DMS 273 (cell line): ENCODE results near the gene FNBP1.
"Not testable (repeated sequence)": the region's sequence is repeated elsewhere in the genome, so short reads cannot be mapped to it uniquely, and the experiment has no call there.

Experiments used
- DNase-seq: peaks from one replicate; lab custom pipeline; 2025; ENCODE audit not compliant: unreplicated experiment; lab: John Stamatoyannopoulos, UW

Gene FNBP1

DNA sequence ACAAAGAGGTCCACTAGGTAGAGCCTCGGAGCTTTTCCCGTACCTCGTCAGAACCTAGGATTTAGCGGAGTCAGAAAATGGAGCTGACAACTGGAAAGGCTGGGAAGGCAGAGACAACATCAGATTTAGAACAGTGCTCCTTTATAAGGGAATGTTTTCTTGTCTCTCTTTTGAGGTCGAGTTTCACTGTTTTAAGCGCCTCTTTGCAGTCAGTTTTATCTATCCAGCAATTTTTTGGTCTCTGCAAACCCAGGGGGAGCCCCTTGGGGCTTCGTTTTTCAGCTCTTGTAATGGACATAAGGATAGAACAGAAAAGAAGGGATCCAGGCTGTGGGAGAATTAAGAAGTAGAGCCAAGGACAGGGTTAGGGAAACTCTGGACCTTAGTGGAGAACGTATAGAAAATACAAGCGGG is 80.5 kb downstream of the FNBP1 start:
- no peak for DNase-seq

DNA sequence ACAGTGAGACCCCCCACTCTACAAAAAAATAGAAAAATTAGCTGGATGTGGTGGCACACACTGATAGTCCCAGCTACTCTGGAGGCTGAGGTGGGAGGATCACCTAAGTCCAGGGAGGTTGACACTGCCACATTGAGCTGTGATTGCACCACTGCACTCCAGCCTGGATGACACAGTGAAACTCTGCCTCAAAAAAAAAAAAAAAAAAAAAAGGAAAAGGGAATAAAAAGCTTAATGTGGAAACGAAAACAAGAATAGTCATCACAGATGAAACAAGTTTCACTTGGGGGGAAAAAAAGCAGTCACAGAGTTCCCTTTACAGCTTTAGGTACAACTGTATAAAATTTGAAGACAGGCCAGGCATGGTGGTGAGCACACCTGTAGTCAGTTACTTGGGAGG is 84.2 kb downstream of the FNBP1 start:
- no peak for DNase-seq

- DNase-seq = no peak
Measured at GRCh38 chr9:129954868-129955550, 88.0 kb downstream of the FNBP1 start.

- no peak for DNase-seq
Measured at GRCh38 chr9:129953736-129954135, 89.3 kb downstream of the FNBP1 start.

DNA sequence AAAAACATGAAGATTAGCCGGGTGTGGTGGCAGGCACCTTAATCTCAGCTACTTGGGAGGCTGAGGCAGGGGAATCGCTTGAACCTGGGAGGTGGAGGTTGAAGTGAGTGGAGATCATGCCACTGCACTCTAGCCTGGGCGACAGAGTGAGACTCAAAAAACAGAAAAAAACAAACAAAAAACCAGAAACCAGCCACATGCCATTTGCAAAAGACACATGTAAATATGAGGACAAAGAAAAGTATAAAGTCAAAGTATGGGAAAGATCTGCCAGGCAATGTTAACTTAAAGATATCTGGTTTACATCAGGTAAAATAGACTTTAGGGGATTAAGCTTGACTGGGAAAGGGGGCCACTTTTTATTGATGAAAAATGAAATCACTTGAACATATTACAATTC is 90.7 kb downstream of the FNBP1 start:
- DNase-seq = no peak

- no peak for DNase-seq
Measured at GRCh38 chr9:129949821-129950220, 93.2 kb downstream of the FNBP1 start.

DNA sequence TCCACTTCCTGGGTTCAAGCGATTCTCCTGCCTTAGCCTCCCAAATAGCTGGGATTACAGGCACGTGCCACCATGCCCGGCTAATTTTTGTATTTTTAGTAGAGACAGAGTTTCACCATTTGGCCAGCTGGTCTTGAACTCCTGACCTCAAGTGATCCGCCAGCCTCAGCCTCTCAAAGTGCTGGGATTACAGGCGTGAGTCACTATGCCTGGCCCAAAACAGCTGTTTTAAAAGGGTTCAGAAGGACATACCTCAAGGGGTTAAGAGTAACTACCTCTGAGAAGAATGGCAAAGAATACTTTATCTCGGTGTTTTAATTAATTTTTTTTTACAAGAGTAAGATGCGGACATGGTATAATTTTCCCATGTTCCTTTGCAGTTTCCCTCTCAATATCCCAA is 94.4 kb downstream of the FNBP1 start:
- not testable (repeated sequence) for DNase-seq

GRCh38 chr9:129946246-129946995 is 96.6 kb downstream of the FNBP1 start:
- DNase-seq = no peak

DNA sequence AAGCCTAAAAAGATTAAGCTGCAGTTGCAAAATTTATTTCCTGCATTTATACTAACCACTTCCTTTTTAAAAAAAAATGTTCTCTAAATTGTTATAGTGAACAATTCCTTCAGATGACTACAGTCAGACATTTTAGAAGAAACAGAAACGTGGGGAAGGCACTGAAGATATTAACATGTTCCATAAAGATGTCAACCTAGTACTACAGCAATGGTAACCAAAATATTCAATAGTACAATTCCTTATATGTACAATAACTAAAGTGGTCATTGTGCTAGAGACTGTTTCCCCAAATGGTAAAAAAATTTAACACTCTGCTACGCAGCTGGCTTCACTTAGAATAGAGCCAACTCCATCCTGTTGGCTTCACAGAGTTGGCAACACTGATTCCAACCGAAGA is 97.7 kb downstream of the FNBP1 start:
- no peak for DNase-seq

GRCh38 chr9:129944506-129945116 is 98.4 kb downstream of the FNBP1 start:
- DNase-seq = no peak

GRCh38 chr9:129939431-129939830 is 103.6 kb downstream of the FNBP1 start:
- DNase-seq = peak; percentile 82

GRCh38 chr9:129938291-129938979 is 104.6 kb downstream of the FNBP1 start:
- DNase-seq = peak; percentile 65

DNA sequence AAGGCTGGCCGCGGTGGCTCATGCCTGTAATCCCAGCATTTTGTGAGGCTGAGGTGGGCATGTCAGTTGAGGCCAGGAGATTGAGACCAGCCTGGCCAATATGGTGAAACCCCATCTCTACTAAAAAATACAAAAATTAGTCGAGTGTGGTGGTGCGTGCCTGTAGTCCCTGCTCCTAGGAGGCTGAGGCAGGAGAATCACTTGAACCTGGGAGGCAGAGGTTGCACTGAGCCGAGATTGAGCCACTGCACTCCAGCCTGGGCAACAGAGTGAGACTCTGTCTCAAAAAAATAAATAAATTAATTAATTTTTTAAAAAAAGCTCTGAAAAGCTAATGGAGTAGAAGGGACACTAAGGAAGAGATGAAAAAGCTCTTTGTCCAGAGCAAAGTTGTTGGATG is 105.1 kb downstream of the FNBP1 start:
- DNase-seq = not testable (repeated sequence)

DNA sequence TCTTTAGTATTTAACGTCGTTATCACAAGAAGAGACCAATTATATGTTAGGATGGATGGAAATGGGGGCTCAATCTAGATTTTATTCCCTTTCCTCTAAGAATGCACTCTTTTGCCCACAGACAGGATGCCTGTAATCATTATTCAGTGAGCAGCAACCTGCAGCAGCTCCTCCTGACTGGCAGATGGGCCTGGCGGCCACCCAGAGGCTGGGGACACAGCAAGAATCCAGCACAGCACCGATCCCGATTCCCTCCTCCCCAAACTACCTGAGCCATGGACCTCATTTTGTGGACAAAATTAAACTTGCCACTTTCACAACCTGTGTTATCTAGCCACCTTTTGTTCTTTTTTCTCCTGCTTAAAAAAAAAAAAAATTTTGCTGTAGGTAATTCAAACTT is 106.8 kb downstream of the FNBP1 start:
- DNase-seq = peak; percentile 84

GRCh38 chr9:129934780-129935179 is 108.2 kb downstream of the FNBP1 start:
- no peak for DNase-seq

GRCh38 chr9:129934041-129934591 is 108.9 kb downstream of the FNBP1 start:
- DNase-seq = no peak

DNA sequence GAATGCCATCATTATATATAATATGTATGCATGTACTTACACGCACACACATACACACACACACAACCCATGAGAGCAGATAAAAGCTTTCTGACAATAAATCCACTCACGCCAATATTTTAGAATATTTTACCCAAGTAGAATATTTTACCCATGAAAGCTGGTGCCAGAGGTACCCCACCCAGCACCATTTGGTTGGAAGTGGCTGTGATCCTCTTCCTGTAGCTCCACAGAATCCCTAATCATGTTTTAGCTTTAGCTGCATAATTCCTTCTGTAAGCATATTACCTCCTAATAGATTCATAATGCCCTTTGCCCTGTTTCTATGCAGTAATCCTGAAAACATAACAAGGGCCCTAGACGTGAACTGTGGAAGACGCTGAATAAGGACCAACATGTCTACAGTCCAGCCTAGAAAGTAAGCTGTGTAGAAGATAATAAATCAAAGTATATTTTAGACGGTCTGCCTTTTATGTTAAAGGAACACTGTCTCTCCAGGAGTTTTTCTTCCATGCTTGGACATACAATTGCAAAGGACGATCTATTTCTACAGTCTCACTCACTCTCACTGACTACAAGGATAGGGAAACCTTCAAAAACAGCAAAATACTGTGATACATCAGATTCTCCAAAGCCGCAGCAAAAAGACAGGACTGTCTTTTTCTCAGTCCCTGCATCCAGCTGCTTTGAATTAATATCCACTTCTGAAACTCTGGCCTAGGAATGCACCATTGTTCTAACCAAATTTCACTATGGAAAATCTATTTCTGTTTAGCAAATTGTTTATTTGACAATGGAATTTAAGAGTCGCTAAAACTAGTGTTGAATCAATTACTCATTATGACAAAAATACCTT is 109.6 kb downstream of the FNBP1 start:
- peak; percentile 36 for DNase-seq

DNA sequence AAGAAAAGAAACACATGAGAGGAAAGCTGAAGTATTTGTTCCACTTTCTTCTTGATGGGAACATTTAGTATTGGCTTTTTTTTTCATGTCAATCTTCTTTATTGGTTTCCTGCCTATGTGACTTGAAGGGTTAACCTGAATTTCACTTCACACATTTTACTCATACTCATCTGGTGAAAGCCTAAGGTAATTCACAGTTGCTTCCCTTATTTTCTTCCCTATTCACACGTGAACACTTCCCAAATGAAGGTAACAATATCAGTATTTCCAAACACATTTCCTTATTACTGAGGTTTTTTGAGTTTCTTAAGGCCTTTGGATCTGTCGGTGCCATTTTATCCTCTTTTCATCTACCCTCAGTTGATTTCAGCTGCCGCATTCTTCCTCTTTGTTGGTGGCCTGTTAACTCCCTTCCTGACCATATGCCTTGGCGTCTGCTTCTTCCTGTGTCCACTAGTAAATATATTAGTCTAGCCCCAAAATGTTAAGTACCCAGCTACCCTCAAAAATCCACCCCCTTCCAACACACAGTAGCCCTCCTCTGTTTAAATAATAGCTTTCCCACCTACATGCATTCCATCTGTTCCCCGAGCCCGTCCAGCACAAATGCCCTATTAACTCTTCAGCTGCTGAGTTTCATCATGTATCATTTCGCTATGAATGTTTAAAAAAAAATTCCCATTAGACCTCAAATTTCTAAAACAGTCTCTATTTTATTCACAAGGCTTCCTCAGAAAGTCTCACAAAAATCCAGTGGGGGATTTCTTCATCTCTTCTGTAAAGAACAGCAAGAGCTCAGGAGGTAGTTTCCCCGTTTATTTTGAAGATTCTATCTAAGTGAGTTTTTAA is 110.5 kb downstream of the FNBP1 start:
- DNase-seq = peak; percentile 66

GRCh38 chr9:129930743-129931142 is 112.2 kb downstream of the FNBP1 start:
- no peak for DNase-seq
